ENCODE results near the gene PPIC.

GRCh38 chr5:123084730-123085605 lies 48.4 kb upstream of the PPIC start:
- TF ChIP-seq CTCF (IDR thresholded peaks at IDR 0.05) (no peak), POLR2AphosphoS5 (IDR thresholded peaks at IDR 0.05; ENCODE audit: low read depth, low read length) (no peak), REST (IDR thresholded peaks at IDR 0.05; ENCODE audit: insufficient read depth in 1 of 2, low read depth in 2 of 2, low read length in 1 of 2) (no peak), SIN3A (IDR thresholded peaks at IDR 0.05; ENCODE audit: borderline replicate concordance, insufficient read depth, low read depth, low read length) (no peak), TCF7L2 (IDR thresholded peaks at IDR 0.05; ENCODE audit: low read depth, low read length) (no peak)

Data from Panc1 (cell line).